Tibial nerve (tissue), 3 donors: Measurements from ENCODE around the gene FAM228B.

Experiments
- POLR2A ChIP-seq, 2 donors: fragments of 450-650 bp; IDR thresholded peaks; one replicate each; pipeline ENCODE4 v1.6.1; 2017; ENCODE audit warnings: antibody characterized with exemption in 2 of 2, mild to moderate bottlenecking in 2 of 2, moderate library complexity in 2 of 2
- TF ChIP-seq, protein P1 (sequence below), 5 experiments: fragments of 200-600 bp in 3 of 5; fragments of 450-650 bp in 2 of 5; sonication (generic) in 3 of 5; IDR thresholded peaks; one replicate each; pipeline ENCODE4 v1.5.1; 2016 to 2019; ENCODE audit warnings: antibody characterized with exemption in 5 of 5, mild to moderate bottlenecking in 3 of 5, moderate library complexity in 2 of 5

GRCh38 chr2:24073816-24074215, 49.5 kb upstream of the FAM228B start:
- no peak for TF ChIP-seq POLR2A (IDR thresholded peaks at IDR 0.05)
- TF ChIP-seq, protein P1, sequence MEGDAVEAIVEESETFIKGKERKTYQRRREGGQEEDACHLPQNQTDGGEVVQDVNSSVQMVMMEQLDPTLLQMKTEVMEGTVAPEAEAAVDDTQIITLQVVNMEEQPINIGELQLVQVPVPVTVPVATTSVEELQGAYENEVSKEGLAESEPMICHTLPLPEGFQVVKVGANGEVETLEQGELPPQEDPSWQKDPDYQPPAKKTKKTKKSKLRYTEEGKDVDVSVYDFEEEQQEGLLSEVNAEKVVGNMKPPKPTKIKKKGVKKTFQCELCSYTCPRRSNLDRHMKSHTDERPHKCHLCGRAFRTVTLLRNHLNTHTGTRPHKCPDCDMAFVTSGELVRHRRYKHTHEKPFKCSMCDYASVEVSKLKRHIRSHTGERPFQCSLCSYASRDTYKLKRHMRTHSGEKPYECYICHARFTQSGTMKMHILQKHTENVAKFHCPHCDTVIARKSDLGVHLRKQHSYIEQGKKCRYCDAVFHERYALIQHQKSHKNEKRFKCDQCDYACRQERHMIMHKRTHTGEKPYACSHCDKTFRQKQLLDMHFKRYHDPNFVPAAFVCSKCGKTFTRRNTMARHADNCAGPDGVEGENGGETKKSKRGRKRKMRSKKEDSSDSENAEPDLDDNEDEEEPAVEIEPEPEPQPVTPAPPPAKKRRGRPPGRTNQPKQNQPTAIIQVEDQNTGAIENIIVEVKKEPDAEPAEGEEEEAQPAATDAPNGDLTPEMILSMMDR (IDR thresholded peaks at IDR 0.05) = no peak
